Activated naive CD8-positive, alpha-beta T cell treated with anti-CD3 and anti-CD28 coated beads, Interleukin-2, amount 50 U/mL, for 24 hours (primary cell): ENCODE data around the gene CA10.

Experiments
- ATAC-seq: fragments of 150-1000 bp; cut with Tn5 transposase; one replicate; pipeline ENCODE4 v1.10.0; 2021
- DNase-seq: peaks from one replicate; pipeline ENCODE4 v3.0.0; 2021
- H3K27ac Mint-ChIP-seq: one replicate; pipeline ENCODE4 v1.8.0; 2021; ENCODE audit warnings: mild to moderate bottlenecking, mixed read lengths
- H3K27me3 Mint-ChIP-seq: one replicate; pipeline ENCODE4 v1.8.0; 2021; ENCODE audit warnings: mixed read lengths
- H3K36me3 Mint-ChIP-seq: one replicate; pipeline ENCODE4 v1.8.0; 2021; ENCODE audit warnings: low read depth, mixed read lengths
- H3K4me1 Mint-ChIP-seq: one replicate; pipeline ENCODE4 v1.8.0; 2021; ENCODE audit warnings: mixed read lengths
- H3K4me3 Mint-ChIP-seq: one replicate; pipeline ENCODE4 v1.8.0; 2021; ENCODE audit warnings: mild to moderate bottlenecking, moderate library complexity, mixed read lengths
- H3K9me3 Mint-ChIP-seq: one replicate; pipeline ENCODE4 v1.8.0; 2021; ENCODE audit warnings: mixed read lengths

The CA10 gene

GRCh38 chr17:51706093-51706492 is 452.4 kb downstream of the CA10 start:
- DNase-seq: no peak
- Mint-ChIP-seq H3K36me3 (no peaks in the 10 kb centered on the region), H3K9me3 (no peaks in the 10 kb centered on the region)

GRCh38 chr17:51703361-51704341 is 454.9 kb downstream of the CA10 start:
- Mint-ChIP-seq H3K36me3 (no peaks in the 10 kb centered on the region), H3K4me1 (no peaks in the 10 kb centered on the region), H3K9me3 (no peaks in the 10 kb centered on the region), H3K27me3 (peaks cover 5% of the 10 kb centered on the region), H3K27ac (no peak overlapping the region), H3K4me3 (no peak overlapping the region)
- no peak for ATAC-seq
- no peak for DNase-seq

More at GRCh38 chr17:51706093-51706492, 452.4 kb downstream of the CA10 start:
- H3K4me1 Mint-ChIP-seq: no peaks in the 10 kb centered on the region
- H3K4me3 Mint-ChIP-seq: no peak overlapping the region
- peaks cover 6% of the 10 kb centered on the region for H3K27me3 Mint-ChIP-seq
- H3K27ac Mint-ChIP-seq: no peak overlapping the region
- no peak for ATAC-seq

- no peaks in the 10 kb centered on the region for H3K4me1 Mint-ChIP-seq
- ATAC-seq: no peak
- H3K9me3 Mint-ChIP-seq: no peaks in the 10 kb centered on the region
- DNase-seq: no peak
- H3K27ac Mint-ChIP-seq: no peak overlapping the region
- H3K4me3 Mint-ChIP-seq: no peak overlapping the region
- H3K27me3 Mint-ChIP-seq: peaks cover 5% of the 10 kb centered on the region
- H3K36me3 Mint-ChIP-seq: no peaks in the 10 kb centered on the region
Observed at GRCh38 chr17:51702963-51703360, 455.6 kb downstream of the CA10 start.

DNA sequence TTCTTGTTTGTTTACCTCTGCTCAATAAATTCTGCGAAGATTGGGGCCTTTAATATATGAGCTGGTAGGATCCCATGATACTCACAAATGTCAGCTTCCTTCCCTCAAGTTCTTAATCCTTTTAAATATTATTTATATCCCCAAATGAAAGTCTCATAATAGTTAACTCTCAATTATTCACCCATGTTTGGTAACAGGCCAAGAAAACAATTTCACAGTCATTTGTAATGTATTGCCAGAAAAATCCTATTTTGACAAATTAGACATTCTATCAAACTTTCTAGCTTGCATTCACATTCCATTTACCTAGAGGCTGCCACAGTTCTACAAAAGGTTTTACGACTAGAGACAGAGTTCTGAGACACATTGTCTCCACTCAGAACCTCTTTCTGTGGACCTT is 457.0 kb downstream of the CA10 start:
- H3K36me3 Mint-ChIP-seq: no peaks in the 10 kb centered on the region
- no peaks in the 10 kb centered on the region for H3K4me1 Mint-ChIP-seq
- peaks cover 2% of the 10 kb centered on the region for H3K9me3 Mint-ChIP-seq
- DNase-seq: no peak
- no peak overlapping the region for H3K27ac Mint-ChIP-seq
- no peak overlapping the region for H3K4me3 Mint-ChIP-seq
- peaks cover 7% of the 10 kb centered on the region for H3K27me3 Mint-ChIP-seq
- no peak for ATAC-seq

GRCh38 chr17:51700011-51700760 is 458.3 kb downstream of the CA10 start:
- no peaks in the 10 kb centered on the region for H3K36me3 Mint-ChIP-seq
- no peak overlapping the region for H3K4me3 Mint-ChIP-seq
- H3K9me3 Mint-ChIP-seq: peaks cover 4% of the 10 kb centered on the region
- DNase-seq: no peak
- no peak for ATAC-seq
- no peaks in the 10 kb centered on the region for H3K4me1 Mint-ChIP-seq
- H3K27ac Mint-ChIP-seq: no peak overlapping the region
- peaks cover 11% of the 10 kb centered on the region for H3K27me3 Mint-ChIP-seq

- Mint-ChIP-seq H3K9me3 (peaks cover 6% of the 10 kb centered on the region), H3K4me3 (no peak overlapping the region), H3K36me3 (no peaks in the 10 kb centered on the region), H3K27ac (no peak overlapping the region), H3K4me1 (no peaks in the 10 kb centered on the region), H3K27me3 (peaks cover 11% of the 10 kb centered on the region)
- DNase-seq (no peak), ATAC-seq (no peak)
Observed at GRCh38 chr17:51699303-51699702, 459.2 kb downstream of the CA10 start.

- peaks cover 13% of the 10 kb centered on the region for H3K9me3 Mint-ChIP-seq
- no peaks in the 10 kb centered on the region for H3K36me3 Mint-ChIP-seq
- H3K4me3 Mint-ChIP-seq: no peak overlapping the region
- ATAC-seq (no peak), DNase-seq (no peak)
- H3K27ac Mint-ChIP-seq: no peak overlapping the region
- peaks cover 11% of the 10 kb centered on the region for H3K27me3 Mint-ChIP-seq
- no peaks in the 10 kb centered on the region for H3K4me1 Mint-ChIP-seq
Observed at GRCh38 chr17:51692917-51693316, 465.6 kb downstream of the CA10 start.

DNA sequence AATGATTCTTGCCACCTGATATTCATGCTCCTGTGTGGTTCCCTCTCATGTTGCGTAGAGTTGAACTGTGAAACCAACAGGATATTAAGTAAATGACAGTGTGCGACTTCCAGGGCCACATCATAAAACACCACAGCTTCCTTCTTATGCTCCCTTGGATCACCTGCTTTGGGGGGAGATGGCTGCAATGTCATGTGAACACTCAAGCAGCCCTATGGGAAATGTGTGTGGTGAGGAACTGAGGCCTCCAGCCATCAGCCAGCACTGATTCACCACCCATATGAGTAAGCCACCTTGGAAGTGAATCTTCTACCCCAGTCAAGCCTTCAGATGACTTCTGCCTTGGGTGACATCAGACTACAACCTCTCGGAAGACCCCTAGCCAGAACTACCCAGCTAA is 470.6 kb downstream of the CA10 start:
- H3K4me3 Mint-ChIP-seq: no peak overlapping the region
- DNase-seq (no peak), ATAC-seq (no peak)
- H3K27me3 Mint-ChIP-seq: no peaks in the 10 kb centered on the region
- H3K4me1 Mint-ChIP-seq: no peaks in the 10 kb centered on the region
- H3K27ac Mint-ChIP-seq: no peak overlapping the region
- H3K9me3 Mint-ChIP-seq: peaks cover 4% of the 10 kb centered on the region
- no peaks in the 10 kb centered on the region for H3K36me3 Mint-ChIP-seq

- H3K9me3 Mint-ChIP-seq: no peaks in the 10 kb centered on the region
- H3K27me3 Mint-ChIP-seq: peaks cover 4% of the 10 kb centered on the region
- H3K4me1 Mint-ChIP-seq: no peaks in the 10 kb centered on the region
- no peak overlapping the region for H3K4me3 Mint-ChIP-seq
- DNase-seq (no peak), ATAC-seq (no peak)
- H3K27ac Mint-ChIP-seq: no peak overlapping the region
- no peaks in the 10 kb centered on the region for H3K36me3 Mint-ChIP-seq
Observed at GRCh38 chr17:51685287-51685909, 473.1 kb downstream of the CA10 start.

DNA sequence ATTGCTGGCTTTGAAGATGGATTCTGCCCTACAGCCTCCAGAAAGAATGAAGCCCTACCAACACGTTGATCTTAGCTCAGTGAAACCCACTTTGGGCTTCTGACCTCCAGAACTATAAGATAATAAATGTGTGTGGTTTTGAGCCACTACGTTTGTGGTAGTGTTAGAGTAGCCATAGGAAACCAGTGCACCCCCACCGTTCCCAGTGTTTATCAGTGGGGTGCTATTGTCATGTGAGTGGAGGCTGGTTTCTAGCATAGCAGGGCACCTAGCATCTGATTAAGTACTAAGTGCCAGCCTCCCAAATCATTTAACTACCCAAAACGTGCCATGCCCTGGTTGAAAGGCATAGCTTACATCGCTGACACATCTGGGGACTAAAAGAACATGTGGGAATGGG is 474.3 kb downstream of the CA10 start:
- DNase-seq (no peak), ATAC-seq (no peak)
- no peak overlapping the region for H3K27ac Mint-ChIP-seq
- no peaks in the 10 kb centered on the region for H3K36me3 Mint-ChIP-seq
- peaks cover 4% of the 10 kb centered on the region for H3K27me3 Mint-ChIP-seq
- H3K4me3 Mint-ChIP-seq: no peak overlapping the region
- H3K9me3 Mint-ChIP-seq: no peaks in the 10 kb centered on the region
- H3K4me1 Mint-ChIP-seq: no peaks in the 10 kb centered on the region

GRCh38 chr17:51683291-51683690 is 475.2 kb downstream of the CA10 start:
- DNase-seq (no peak), ATAC-seq (no peak)
- H3K4me3 Mint-ChIP-seq: no peak overlapping the region
- H3K9me3 Mint-ChIP-seq: no peaks in the 10 kb centered on the region
- H3K4me1 Mint-ChIP-seq: no peaks in the 10 kb centered on the region
- H3K27ac Mint-ChIP-seq: no peak overlapping the region
- peaks cover 4% of the 10 kb centered on the region for H3K27me3 Mint-ChIP-seq
- H3K36me3 Mint-ChIP-seq: no peaks in the 10 kb centered on the region

DNA sequence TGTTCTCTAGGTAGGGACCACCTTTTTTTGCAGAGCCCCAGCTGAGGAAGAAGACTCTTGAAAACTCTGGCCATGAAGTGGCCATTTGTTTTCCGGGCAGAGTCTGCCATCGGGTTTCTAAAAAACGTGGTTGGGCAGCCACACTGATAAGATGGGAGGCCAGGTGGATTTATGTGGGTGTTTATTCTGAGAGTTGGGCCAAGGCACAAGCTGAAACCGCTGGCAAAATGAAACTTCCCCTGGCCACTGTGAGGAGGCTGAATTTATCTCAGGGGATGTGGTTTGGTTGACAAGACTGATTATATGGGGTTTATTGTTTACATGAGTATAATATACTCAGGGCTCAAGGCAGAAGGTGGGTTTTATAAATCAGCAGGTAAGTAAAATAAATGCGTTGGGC is 476.4 kb downstream of the CA10 start:
- Mint-ChIP-seq H3K4me3 (no peak overlapping the region), H3K36me3 (no peaks in the 10 kb centered on the region), H3K9me3 (no peaks in the 10 kb centered on the region), H3K4me1 (no peaks in the 10 kb centered on the region), H3K27me3 (peaks cover 4% of the 10 kb centered on the region), H3K27ac (no peak overlapping the region)
- no peak for ATAC-seq
- DNase-seq: no peak

DNA sequence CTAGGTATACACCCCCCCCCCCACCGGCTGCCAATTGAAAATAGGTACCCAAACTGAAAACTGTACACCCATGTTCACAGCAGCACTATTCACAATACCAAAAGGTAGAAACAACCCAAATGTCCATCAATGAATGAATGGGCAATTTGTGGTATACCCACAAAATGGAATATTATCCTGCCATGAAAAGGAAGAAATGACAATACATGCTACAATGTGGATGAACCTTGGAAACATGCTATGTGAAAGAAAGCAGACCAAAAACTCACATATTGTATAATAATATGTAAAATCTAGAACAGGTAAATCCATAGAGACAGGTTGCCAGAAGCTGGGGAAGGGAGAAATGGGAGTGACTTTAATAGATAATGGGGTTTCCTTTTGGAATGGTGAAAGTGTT is 480.6 kb downstream of the CA10 start:
- Mint-ChIP-seq H3K9me3 (no peaks in the 10 kb centered on the region), H3K27ac (no peak overlapping the region), H3K4me1 (no peaks in the 10 kb centered on the region), H3K27me3 (peaks cover 4% of the 10 kb centered on the region), H3K36me3 (no peaks in the 10 kb centered on the region), H3K4me3 (no peak overlapping the region)
- no peak for DNase-seq
- ATAC-seq: no peak

DNA sequence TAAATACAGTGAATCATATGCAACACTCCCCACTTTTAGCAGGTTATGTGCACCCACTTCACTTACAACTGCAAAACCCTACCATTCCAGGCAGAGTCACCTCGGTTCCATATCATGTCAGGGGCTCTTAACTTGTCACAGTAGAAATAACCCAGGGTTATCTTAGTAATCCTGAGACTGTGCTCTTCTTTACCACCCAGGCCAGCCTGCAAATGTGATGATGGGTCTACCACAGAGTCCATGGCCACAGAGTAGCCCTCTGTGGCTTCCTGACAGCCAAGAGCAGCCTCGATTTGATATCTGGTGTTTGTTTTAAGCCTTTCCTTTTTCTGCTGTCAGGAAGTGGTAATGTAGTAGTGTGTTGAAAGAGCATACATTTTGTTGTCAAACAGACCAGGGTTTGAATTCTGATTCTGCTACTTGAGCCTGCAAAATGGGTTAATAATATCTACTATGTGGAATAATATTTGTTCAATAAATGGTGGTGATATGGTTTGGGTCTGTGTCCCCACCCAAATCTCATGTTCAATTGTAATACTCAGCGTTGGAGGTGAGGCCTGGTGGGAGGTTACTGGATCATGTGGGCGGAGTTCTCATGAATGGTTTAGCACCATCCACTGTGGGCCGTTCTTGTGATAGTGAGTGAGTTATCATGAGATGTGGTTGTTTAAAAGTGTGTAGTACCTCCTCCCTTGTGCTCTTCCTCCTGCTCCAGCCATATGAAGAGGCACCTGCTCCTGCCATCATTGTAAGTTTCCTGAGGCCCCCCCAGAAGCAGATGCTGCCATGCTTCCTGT is 481.6 kb downstream of the CA10 start:
- no peak overlapping the region for H3K27ac Mint-ChIP-seq
- no peaks in the 10 kb centered on the region for H3K36me3 Mint-ChIP-seq
- no peaks in the 10 kb centered on the region for H3K9me3 Mint-ChIP-seq
- no peak for ATAC-seq
- no peak overlapping the region for H3K4me3 Mint-ChIP-seq
- peaks cover 4% of the 10 kb centered on the region for H3K27me3 Mint-ChIP-seq
- H3K4me1 Mint-ChIP-seq: no peaks in the 10 kb centered on the region
- DNase-seq: no peak
